GM23338 (cell line): ENCODE results near the gene ENOX1.

ENCODE experiments used
- CREB1 ChIP-seq: fragments of 250-450 bp; sonication (Bioruptor Pico); IDR thresholded peaks from 2 replicates; pipeline ENCODE4 v1.5.0; 2020; ENCODE audit warnings: low read depth, mild to moderate bottlenecking, moderate library complexity
- EZH2 ChIP-seq: fragments of 200-600 bp; sonication (generic); IDR thresholded peaks from one replicate; pipeline ENCODE4 v1.8.0; 2017; ENCODE audit warnings: antibody characterized with exemption, mild to moderate bottlenecking, low read depth; ENCODE audit not compliant: unreplicated experiment
- EZH2phosphoT487 ChIP-seq: fragments of 200-600 bp; sonication (generic); IDR thresholded peaks from one replicate; pipeline ENCODE4 v1.8.1; 2018; ENCODE audit warnings: antibody characterized with exemption; ENCODE audit not compliant: unreplicated experiment
- JUNB ChIP-seq: IDR thresholded peaks from one replicate; pipeline ENCODE4 v1.6.1; 2016; ENCODE audit warnings: antibody characterized with exemption; ENCODE audit not compliant: unreplicated experiment
- POLR2AphosphoS5 ChIP-seq: IDR thresholded peaks from 2 replicates; pipeline ENCODE4 v1.6.1; 2016; ENCODE audit warnings: antibody characterized with exemption, low read depth
- ZNF331 ChIP-seq: fragments of 250-450 bp; sonication (Bioruptor Pico); IDR thresholded peaks from 2 replicates; pipeline ENCODE4 v1.5.0; 2020; ENCODE audit warnings: low read depth, mild to moderate bottlenecking, moderate library complexity
- TF ChIP-seq, protein P1 (sequence below), 2 experiments: fragments of 200-600 bp in 1 of 2; sonication (generic) in 1 of 2; conservative IDR thresholded peaks; 2 replicates each; pipeline versions ENCODE4 v1.5.1 to v1.6.1; 2016 to 2017; ENCODE audit warnings: antibody characterized with exemption in 2 of 2, low read depth in 2 of 2, mild to moderate bottlenecking in 2 of 2, moderate library complexity in 1 of 2
- TF ChIP-seq, protein P2 (sequence below): IDR thresholded peaks from one replicate; pipeline ENCODE4 v1.6.1; 2018; ENCODE audit warnings: antibody characterized with exemption; ENCODE audit not compliant: unreplicated experiment
- TF ChIP-seq, protein P3 (sequence below): IDR thresholded peaks from 2 replicates; pipeline ENCODE4 v1.6.1; 2016; ENCODE audit warnings: antibody characterized with exemption

DNA sequence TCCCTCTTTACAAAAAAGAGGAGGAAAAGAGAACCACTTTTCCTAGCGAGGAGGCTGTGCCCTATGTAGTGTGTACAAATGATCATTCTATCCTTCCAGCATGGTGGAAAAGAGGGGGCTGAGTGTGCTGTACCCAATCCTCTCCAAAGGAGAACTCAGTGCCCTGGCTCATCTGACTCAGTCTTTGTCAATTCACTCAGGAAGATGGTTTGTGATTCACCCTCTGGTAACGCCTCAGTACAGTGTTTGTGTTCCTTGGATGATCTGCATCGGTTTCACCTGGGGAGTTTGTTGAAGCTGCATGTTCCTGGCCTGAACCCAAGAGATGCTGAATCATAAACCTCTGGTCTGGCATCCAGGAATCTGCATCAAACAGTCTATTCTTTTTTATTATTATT lies 18.3 kb upstream of the ENOX1 start:
- TF ChIP-seq, protein P1, sequence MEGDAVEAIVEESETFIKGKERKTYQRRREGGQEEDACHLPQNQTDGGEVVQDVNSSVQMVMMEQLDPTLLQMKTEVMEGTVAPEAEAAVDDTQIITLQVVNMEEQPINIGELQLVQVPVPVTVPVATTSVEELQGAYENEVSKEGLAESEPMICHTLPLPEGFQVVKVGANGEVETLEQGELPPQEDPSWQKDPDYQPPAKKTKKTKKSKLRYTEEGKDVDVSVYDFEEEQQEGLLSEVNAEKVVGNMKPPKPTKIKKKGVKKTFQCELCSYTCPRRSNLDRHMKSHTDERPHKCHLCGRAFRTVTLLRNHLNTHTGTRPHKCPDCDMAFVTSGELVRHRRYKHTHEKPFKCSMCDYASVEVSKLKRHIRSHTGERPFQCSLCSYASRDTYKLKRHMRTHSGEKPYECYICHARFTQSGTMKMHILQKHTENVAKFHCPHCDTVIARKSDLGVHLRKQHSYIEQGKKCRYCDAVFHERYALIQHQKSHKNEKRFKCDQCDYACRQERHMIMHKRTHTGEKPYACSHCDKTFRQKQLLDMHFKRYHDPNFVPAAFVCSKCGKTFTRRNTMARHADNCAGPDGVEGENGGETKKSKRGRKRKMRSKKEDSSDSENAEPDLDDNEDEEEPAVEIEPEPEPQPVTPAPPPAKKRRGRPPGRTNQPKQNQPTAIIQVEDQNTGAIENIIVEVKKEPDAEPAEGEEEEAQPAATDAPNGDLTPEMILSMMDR (conservative IDR thresholded peaks at IDR 0.05; ENCODE audit: low read depth in 2 of 2), result no peak
- TF ChIP-seq EZH2, result no peak
- no peak for TF ChIP-seq EZH2phosphoT487
- TF ChIP-seq, protein P2, sequence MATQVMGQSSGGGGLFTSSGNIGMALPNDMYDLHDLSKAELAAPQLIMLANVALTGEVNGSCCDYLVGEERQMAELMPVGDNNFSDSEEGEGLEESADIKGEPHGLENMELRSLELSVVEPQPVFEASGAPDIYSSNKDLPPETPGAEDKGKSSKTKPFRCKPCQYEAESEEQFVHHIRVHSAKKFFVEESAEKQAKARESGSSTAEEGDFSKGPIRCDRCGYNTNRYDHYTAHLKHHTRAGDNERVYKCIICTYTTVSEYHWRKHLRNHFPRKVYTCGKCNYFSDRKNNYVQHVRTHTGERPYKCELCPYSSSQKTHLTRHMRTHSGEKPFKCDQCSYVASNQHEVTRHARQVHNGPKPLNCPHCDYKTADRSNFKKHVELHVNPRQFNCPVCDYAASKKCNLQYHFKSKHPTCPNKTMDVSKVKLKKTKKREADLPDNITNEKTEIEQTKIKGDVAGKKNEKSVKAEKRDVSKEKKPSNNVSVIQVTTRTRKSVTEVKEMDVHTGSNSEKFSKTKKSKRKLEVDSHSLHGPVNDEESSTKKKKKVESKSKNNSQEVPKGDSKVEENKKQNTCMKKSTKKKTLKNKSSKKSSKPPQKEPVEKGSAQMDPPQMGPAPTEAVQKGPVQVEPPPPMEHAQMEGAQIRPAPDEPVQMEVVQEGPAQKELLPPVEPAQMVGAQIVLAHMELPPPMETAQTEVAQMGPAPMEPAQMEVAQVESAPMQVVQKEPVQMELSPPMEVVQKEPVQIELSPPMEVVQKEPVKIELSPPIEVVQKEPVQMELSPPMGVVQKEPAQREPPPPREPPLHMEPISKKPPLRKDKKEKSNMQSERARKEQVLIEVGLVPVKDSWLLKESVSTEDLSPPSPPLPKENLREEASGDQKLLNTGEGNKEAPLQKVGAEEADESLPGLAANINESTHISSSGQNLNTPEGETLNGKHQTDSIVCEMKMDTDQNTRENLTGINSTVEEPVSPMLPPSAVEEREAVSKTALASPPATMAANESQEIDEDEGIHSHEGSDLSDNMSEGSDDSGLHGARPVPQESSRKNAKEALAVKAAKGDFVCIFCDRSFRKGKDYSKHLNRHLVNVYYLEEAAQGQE, result no peak
- TF ChIP-seq CREB1 (CRISPR knock-in tag), result no peak
- TF ChIP-seq, protein P3, sequence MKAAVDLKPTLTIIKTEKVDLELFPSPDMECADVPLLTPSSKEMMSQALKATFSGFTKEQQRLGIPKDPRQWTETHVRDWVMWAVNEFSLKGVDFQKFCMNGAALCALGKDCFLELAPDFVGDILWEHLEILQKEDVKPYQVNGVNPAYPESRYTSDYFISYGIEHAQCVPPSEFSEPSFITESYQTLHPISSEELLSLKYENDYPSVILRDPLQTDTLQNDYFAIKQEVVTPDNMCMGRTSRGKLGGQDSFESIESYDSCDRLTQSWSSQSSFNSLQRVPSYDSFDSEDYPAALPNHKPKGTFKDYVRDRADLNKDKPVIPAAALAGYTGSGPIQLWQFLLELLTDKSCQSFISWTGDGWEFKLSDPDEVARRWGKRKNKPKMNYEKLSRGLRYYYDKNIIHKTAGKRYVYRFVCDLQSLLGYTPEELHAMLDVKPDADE, result no peak
- no peak for TF ChIP-seq POLR2AphosphoS5
- no peak for TF ChIP-seq ZNF331 (CRISPR knock-in tag)
- no peak for TF ChIP-seq JUNB
